ENCODE data around the gene SUSD3. TPM values are rescaled to one million over a fixed set of nuclear protein-coding genes. Genes with fewer than 3 reads are reported as not detected.

The SUSD3 gene
- total RNA-seq, result 0.98 TPM in 1 of 2 replicates, not detected in the other

GRCh38 chr9:93058355-93059010 is at the start of gene SUSD3:
TSS of gene SUSD3 (plus strand) at chr9:93058701. CDS start at chr9:93058743, 42 bp downstream.

GRCh38 chr9:93096131-93096802 is 37.8 kb downstream of the SUSD3 start, which contains the start of gene CARD19:
TSS of gene CARD19 (plus strand) at chr9:93096217. CDS start at chr9:93096346, 129 bp downstream.

GRCh38 chr9:93134015-93134739 is 75.7 kb downstream of the SUSD3 start, which contains the start of gene NINJ1:
TSS of gene NINJ1 (minus strand) at chr9:93134251. CDS start at chr9:93134217, 34 bp downstream.

Other genes with a start within 250 kb of the SUSD3 start
- 10.8 and 12.6 TPM in 2 replicates for gene ZNF484, start 180.7 kb upstream of the SUSD3 start, total RNA-seq
- 0.19 TPM in 1 of 2 replicates, not detected in the other for gene FGD3, start 111.2 kb upstream of the SUSD3 start, total RNA-seq
- gene CARD19, start 37.5 kb downstream of the SUSD3 start, total RNA-seq, result 67.6 and 90.8 TPM in 2 replicates
- 45.9 and 58.1 TPM in 2 replicates for gene NINJ1, start 75.5 kb downstream of the SUSD3 start, total RNA-seq
- gene WNK2, start 125.4 kb downstream of the SUSD3 start, total RNA-seq, result not detected in 2 replicates